Measurements from ENCODE around the gene ZNF511.

Gene ZNF511

DNA sequence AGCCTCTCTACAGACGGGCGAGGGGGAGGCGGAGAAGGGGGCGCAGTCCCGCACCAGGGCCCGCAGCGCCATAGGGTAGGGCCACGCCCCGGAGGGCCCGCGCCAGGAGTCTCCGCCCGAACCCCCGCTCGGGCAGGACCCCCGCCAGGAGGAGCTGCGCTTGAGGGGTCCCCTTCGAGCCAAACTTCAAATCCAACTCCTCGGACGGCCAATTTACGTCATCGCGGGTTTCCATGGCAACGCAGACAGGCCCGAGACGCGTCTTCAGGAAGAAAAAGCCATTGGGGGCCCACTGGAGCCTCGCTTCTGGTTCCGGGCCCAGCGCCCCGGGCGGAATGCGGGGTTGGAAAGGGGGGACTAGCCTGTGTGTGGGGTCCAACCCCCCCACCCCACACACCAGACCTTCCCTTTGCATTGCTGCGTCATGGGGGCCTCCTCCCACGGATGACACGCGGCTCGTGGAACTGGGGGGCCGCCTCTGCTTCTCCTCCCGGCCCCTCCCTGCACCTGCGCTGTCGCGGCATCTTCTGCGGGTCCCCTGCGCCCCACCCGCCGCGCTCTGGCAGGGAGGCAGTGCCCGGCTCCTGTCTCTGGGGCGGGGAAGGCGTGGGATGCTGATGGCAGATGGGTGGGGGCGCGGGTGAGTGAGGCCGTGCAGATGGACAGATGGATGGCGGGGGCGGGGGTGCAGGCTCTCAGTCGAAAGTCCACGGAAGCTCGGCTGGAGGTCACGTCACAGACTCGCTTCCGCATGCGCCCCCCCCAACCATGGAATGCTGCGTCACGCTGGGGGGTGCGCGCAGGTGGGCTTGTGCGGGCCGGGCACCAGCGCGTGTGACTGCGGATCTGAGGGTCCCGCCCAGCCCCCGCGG, 26.8 kb downstream of the ZNF511 start:
- Mint-ChIP-seq H3K4me1 (no peaks in the 10 kb centered on the region), H3K27ac (no peak overlapping the region), H3K27me3 (ENCODE audit: low read depth, poor library complexity) (no peaks in the 10 kb centered on the region), H3K36me3 (ENCODE audit: low read depth) (peaks cover 9% of the 10 kb centered on the region), H3K4me3 (peak overlapping the region; percentile 52), H3K9me3 (peaks cover 35% of the 10 kb centered on the region)
- peak; percentile 78 for DNase-seq
- TF ChIP-seq, protein P1, sequence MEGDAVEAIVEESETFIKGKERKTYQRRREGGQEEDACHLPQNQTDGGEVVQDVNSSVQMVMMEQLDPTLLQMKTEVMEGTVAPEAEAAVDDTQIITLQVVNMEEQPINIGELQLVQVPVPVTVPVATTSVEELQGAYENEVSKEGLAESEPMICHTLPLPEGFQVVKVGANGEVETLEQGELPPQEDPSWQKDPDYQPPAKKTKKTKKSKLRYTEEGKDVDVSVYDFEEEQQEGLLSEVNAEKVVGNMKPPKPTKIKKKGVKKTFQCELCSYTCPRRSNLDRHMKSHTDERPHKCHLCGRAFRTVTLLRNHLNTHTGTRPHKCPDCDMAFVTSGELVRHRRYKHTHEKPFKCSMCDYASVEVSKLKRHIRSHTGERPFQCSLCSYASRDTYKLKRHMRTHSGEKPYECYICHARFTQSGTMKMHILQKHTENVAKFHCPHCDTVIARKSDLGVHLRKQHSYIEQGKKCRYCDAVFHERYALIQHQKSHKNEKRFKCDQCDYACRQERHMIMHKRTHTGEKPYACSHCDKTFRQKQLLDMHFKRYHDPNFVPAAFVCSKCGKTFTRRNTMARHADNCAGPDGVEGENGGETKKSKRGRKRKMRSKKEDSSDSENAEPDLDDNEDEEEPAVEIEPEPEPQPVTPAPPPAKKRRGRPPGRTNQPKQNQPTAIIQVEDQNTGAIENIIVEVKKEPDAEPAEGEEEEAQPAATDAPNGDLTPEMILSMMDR (IDR thresholded peaks at IDR 0.05), result no peak

DNA sequence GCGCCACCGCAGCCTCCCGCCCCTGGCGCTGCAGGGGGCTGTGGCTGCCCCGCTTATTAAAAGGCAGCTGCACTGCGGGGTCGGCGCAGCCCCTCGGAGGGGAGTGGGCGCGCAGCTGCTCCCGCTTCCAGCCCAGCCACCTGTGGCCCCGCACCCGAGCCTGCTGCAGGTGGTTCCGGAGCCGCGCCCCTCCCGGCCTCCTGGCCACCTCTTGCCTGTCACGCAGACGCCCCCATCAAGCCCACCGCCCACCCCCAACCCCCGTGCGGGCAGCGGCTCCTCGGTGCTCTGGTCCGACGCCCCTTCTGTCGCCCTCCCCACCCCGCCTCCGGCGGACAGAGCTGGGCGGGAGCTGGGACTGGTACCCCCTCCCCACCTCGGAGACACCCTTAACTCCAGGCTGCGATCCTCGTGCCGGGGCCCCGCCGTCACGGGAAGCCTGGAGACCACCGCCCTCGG, 27.4 kb downstream of the ZNF511 start:
- Mint-ChIP-seq H3K27ac (no peak overlapping the region), H3K9me3 (peaks cover 33% of the 10 kb centered on the region), H3K36me3 (ENCODE audit: low read depth) (peaks cover 9% of the 10 kb centered on the region), H3K27me3 (ENCODE audit: low read depth, poor library complexity) (no peaks in the 10 kb centered on the region), H3K4me1 (no peaks in the 10 kb centered on the region), H3K4me3 (no peak overlapping the region)
- TF ChIP-seq, protein P1 (IDR thresholded peaks at IDR 0.05), result no peak
- DNase-seq, result no peak

DNA sequence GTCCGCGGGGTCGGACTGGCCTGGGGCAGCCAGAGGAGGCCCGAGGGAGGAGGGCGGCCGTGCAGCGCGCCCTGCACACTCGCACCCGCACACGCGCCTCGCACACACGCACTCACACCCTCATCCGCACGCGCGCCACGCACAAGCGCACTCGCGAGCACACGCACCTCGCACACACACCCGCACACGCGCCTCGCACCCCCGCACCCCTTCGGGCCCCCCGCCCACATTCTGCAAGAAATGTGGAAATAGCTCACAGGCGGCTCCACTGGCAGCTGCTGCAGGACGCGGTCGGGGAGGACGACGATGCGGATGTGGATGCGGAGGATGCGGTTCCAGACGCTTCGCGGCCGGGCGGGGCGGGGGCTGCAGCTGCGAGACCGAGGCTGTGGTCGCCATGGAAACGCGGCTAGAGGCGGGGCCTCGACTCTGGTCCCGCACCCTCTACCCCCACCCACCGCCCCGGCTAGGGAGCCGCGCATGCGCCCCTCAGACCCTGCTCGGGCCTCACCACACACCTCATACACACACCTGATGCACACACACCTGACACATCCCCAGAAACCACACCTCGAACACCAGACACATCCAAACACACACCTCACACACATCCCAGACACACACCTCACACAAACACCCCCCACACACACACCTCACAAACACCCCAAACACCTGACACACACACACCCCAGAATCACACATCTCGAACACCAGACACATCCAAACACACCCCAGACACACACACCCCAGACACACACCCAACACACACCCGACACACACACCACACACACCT, 28.1 kb downstream of the ZNF511 start, which contains the start of gene CALY:
Gene CALY, minus strand, starts transcription at position 320 of the 793 bp plus-strand sequence. CDS start 7,907 bp downstream, outside the sequence.
- H3K9me3 Mint-ChIP-seq, result peaks cover 32% of the 10 kb centered on the region
- peak; percentile 83 for DNase-seq
- H3K27me3 Mint-ChIP-seq (ENCODE audit: low read depth, poor library complexity), result peaks cover 6% of the 10 kb centered on the region
- no peak within 1 kb of the TSS for H3K27ac Mint-ChIP-seq
- TF ChIP-seq, protein P1 (IDR thresholded peaks at IDR 0.05), result no peak
- no peaks in the 10 kb centered on the region for H3K4me1 Mint-ChIP-seq
- peaks cover 9% of the 10 kb centered on the region for H3K36me3 Mint-ChIP-seq (ENCODE audit: low read depth)
- H3K4me3 Mint-ChIP-seq, result no peak within 1 kb of the TSS

DNA sequence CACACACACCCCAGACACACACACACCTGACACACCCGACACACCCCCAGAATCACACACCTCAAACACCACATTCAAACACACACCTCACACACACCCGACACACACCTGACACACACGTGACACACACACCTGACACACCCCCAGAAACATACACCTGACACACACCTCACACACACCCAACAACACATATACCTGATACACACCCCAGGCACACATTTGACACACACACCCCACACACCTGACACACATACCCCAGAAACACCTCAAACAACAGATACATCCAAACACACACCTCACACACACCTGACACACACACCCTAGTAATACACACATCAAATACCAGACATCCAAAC, 28.6 kb downstream of the ZNF511 start:
- Mint-ChIP-seq H3K4me3 (no peak overlapping the region), H3K9me3 (peaks cover 30% of the 10 kb centered on the region), H3K36me3 (ENCODE audit: low read depth) (peaks cover 5% of the 10 kb centered on the region), H3K27ac (no peak overlapping the region), H3K4me1 (no peaks in the 10 kb centered on the region), H3K27me3 (ENCODE audit: low read depth, poor library complexity) (peaks cover 9% of the 10 kb centered on the region)
- TF ChIP-seq, protein P1 (IDR thresholded peaks at IDR 0.05), result no peak
- DNase-seq, result no peak

DNA sequence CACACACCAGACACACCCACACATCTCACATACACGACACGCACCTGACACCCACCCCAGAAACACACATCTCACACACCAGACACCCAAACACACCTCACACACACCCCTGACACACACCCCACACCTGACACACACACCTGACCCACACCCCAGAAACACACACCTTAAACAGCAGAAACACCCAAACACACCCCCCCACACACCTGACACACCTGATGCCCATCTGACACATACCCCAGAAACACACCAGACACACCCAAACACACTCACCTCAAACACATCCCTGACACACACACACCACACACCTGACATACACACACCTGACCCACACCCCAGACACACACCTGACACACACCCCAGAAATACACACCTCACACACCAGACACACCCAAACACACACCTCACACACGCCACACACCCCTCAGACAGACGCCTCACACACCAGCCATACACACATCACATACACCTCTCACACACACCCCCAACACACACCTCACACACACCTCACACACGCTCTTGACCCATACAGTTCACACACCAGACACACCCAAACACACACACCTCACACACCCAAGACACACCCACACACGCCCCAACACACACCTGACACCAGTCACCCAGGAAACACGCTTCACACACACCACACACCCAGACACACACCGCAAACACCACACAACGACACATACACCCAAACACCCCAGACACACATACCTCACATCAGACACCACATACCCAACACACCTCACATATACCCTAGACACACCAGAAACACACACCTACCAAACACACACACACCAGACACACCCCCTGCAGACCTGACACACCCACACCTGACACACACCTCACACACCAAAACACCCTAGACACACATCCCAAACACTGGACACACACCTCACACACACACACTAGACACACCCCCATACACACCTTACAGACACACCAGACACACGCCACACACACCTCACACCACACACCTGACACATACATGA, 29.7 kb downstream of the ZNF511 start:
- Mint-ChIP-seq H3K27me3 (ENCODE audit: low read depth, poor library complexity) (peaks cover 17% of the 10 kb centered on the region), H3K9me3 (peaks cover 20% of the 10 kb centered on the region), H3K4me3 (no peak overlapping the region), H3K27ac (no peak overlapping the region), H3K4me1 (peaks cover 5% of the 10 kb centered on the region), H3K36me3 (ENCODE audit: low read depth) (no peaks in the 10 kb centered on the region)
- TF ChIP-seq, protein P1 (IDR thresholded peaks at IDR 0.05), result no peak
- DNase-seq, result no peak

Measured in nephron progenitor cell (in vitro differentiated cells).